SK-N-SH (cell line): Measurements from ENCODE around the gene MRPL9. TPM values are rescaled to one million over a fixed set of nuclear protein-coding genes. Genes with fewer than 3 reads are reported as not detected.

Experiments
- CTCF ChIA-PET: fragments of 300-600, 350-600 bp; formaldehyde crosslinking; extraction: SDS; loops from one replicate; lab custom pipeline; 2021; lab: Yijun Ruan, JAX
- POLR2A ChIA-PET: fragments of 350-600 bp; sonication (Branson Sonifier 250); formaldehyde crosslinking; extraction: SDS; loops from one replicate; lab custom pipeline; 2020; ENCODE audit warnings: antibody characterized with exemption, inconsistent platforms; lab: Yijun Ruan, JAX
- DNase-seq: peaks from one replicate; pipeline ENCODE4 v3.0.0; 2012
- H2AFZ ChIP-seq: fragments of 200-600 bp; sonication (generic); 2 replicates; pipeline ENCODE4 v1.8.1; 2016; ENCODE audit warnings: antibody characterized with exemption, mild to moderate bottlenecking, low read depth
- H3F3A ChIP-seq: fragments of 200-600 bp; sonication (generic); replicated peaks from 2 replicates; pipeline ENCODE3; 2016; ENCODE audit warnings: antibody characterized with exemption, mild to moderate bottlenecking; ENCODE audit not compliant: insufficient read depth
- H3K27ac ChIP-seq, 2 experiments: fragments of 200-500 bp in 1 of 2; fragments of 200-600 bp in 1 of 2; sonication (Bioruptor generic) in 1 of 2; sonication (generic), shearing (Covaris generic) in 1 of 2; 2 replicates each; pipeline versions ENCODE4 v1.5.1 to v1.6.1; 2014 to 2016; ENCODE audit warnings: low read depth in 2 of 2, inconsistent platforms in 1 of 2, low read length in 1 of 2, mild to moderate bottlenecking in 1 of 2, mixed read lengths in 1 of 2
- H3K27me3 ChIP-seq: fragments of 200-600 bp; sonication (generic), shearing (Covaris generic); 2 replicates; pipeline ENCODE4 v1.6.1; 2016; ENCODE audit warnings: mixed run types; ENCODE audit not compliant: insufficient read depth
- H3K36me3 ChIP-seq, 2 experiments: fragments of 200-500 bp in 1 of 2; fragments of 200-600 bp in 1 of 2; sonication (Bioruptor generic) in 1 of 2; sonication (generic) in 1 of 2; replicated peaks in 1 of 2; 2 replicates each; pipeline versions ENCODE3 to v1.5.1; 2014 to 2016; ENCODE audit warnings: low read length in 1 of 2, mild to moderate bottlenecking in 1 of 2; ENCODE audit not compliant: insufficient read depth in 2 of 2, control insufficient read depth in 1 of 2
- H3K4me1 ChIP-seq, 2 experiments: fragments of 200-500 bp in 1 of 2; fragments of 200-600 bp in 1 of 2; sonication (Bioruptor generic) in 1 of 2; sonication (generic), shearing (Covaris generic) in 1 of 2; 2 replicates each; pipeline versions ENCODE4 v1.5.1 to v1.6.1; 2014 to 2016; ENCODE audit warnings: low read depth in 1 of 2, low read length in 1 of 2, mixed run types in 1 of 2; ENCODE audit not compliant: insufficient read depth in 2 of 2, control insufficient read depth in 1 of 2
- H3K4me2 ChIP-seq: fragments of 200-600 bp; sonication (generic), shearing (Covaris generic); 2 replicates; pipeline ENCODE4 v1.6.1; 2017; ENCODE audit warnings: mixed run types
- H3K4me3 ChIP-seq, 2 experiments: fragments of 200-500 bp in 1 of 2; fragments of 200-600 bp in 1 of 2; sonication (Bioruptor generic) in 1 of 2; sonication (generic), shearing (Covaris generic) in 1 of 2; 2 replicates each; pipeline versions ENCODE4 v1.5.1 to v1.8.1; 2014 to 2016; ENCODE audit warnings: low read depth in 2 of 2, inconsistent platforms in 1 of 2, low read length in 1 of 2, mild to moderate bottlenecking in 1 of 2, mixed read lengths in 1 of 2, moderate library complexity in 1 of 2
- H3K79me2 ChIP-seq: fragments of 200-600 bp; sonication (generic); 2 replicates; pipeline ENCODE4 v1.8.1; 2017; ENCODE audit warnings: mild to moderate bottlenecking; ENCODE audit not compliant: insufficient read depth
- H3K9ac ChIP-seq: fragments of 200-600 bp; sonication (generic); 2 replicates; pipeline ENCODE4 v1.6.1; 2017; ENCODE audit warnings: mixed run types
- H3K9me2 ChIP-seq: fragments of 200-600 bp; sonication (generic); 2 replicates; pipeline ENCODE4 v1.6.1; 2017; ENCODE audit warnings: mixed run types
- H3K9me3 ChIP-seq: fragments of 200-600 bp; sonication (generic); 2 replicates; pipeline ENCODE4 v1.6.1; 2017; ENCODE audit warnings: mixed run types, mild to moderate bottlenecking, moderate library complexity
- H4K20me1 ChIP-seq: fragments of 200-600 bp; sonication (generic); 2 replicates; pipeline ENCODE4 v1.6.1; 2017; ENCODE audit warnings: mild to moderate bottlenecking, mixed run types; ENCODE audit not compliant: insufficient read depth
- EP300 ChIP-seq, 2 experiments: IDR thresholded peaks; 2 replicates each; pipeline versions ENCODE4 v1.4.0 to v1.6.1; 2012; ENCODE audit warnings: borderline replicate concordance in 1 of 2, low read depth in 1 of 2, low read length in 1 of 2
- EZH2phosphoT487 ChIP-seq: fragments of 200-600 bp; sonication (generic); IDR thresholded peaks from 2 replicates; pipeline ENCODE4 v1.6.1; 2017; ENCODE audit warnings: low read depth, mixed run types, mild to moderate bottlenecking, antibody characterized with exemption, moderate library complexity, borderline replicate concordance
- FOSL2 ChIP-seq: IDR thresholded peaks from 2 replicates; pipeline ENCODE4 v1.4.0; 2012; ENCODE audit warnings: low read depth, mild to moderate bottlenecking, moderate library complexity, borderline replicate concordance
- FOXJ3 ChIP-seq: sonication (generic); formaldehyde crosslinking; IDR thresholded peaks from 2 replicates; pipeline ENCODE4 v1.5.1; 2020; ENCODE audit warnings: mild to moderate bottlenecking, missing genetic modification reagents
- FOXM1 ChIP-seq: IDR thresholded peaks from 2 replicates; pipeline ENCODE4 v1.4.0; 2012; ENCODE audit warnings: low read depth, mild to moderate bottlenecking
- GATA2 ChIP-seq: sonication (generic); formaldehyde crosslinking; IDR thresholded peaks from 2 replicates; pipeline ENCODE4 v1.5.0; 2020; ENCODE audit warnings: mild to moderate bottlenecking, missing genetic modification reagents
- IRF3 ChIP-seq: fragments of 150-350 bp; IDR thresholded peaks from 2 replicates; pipeline ENCODE4 v1.6.1; 2016; ENCODE audit warnings: mild to moderate bottlenecking, low read depth, low read length
- JUND ChIP-seq: IDR thresholded peaks from 2 replicates; pipeline ENCODE4 v1.4.0; 2012
- MEF2A ChIP-seq: IDR thresholded peaks from 2 replicates; pipeline ENCODE4 v1.4.0; 2012; ENCODE audit warnings: low read depth, borderline replicate concordance
- MXI1 ChIP-seq: IDR thresholded peaks from 2 replicates; pipeline ENCODE4 v1.6.1; 2012; ENCODE audit warnings: mild to moderate bottlenecking, low read depth, low read length, improper control_type of control experiment
- NFIC ChIP-seq: IDR thresholded peaks from 2 replicates; pipeline ENCODE4 v1.4.0; 2012; ENCODE audit warnings: borderline replicate concordance
- POLR2AphosphoS5 ChIP-seq: IDR thresholded peaks from 2 replicates; pipeline ENCODE4 v1.6.1; 2012; ENCODE audit warnings: low read depth, low read length
- RCOR1 ChIP-seq: fragments of 150-350 bp; IDR thresholded peaks from 2 replicates; pipeline ENCODE4 v1.6.1; 2017; ENCODE audit warnings: antibody characterized with exemption, low read length
- RFX5 ChIP-seq: IDR thresholded peaks from 2 replicates; pipeline ENCODE4 v1.6.1; 2012; ENCODE audit warnings: mild to moderate bottlenecking, improper control_type of control experiment, low read length
- RXRA ChIP-seq: IDR thresholded peaks from 2 replicates; pipeline ENCODE4 v1.4.0; 2012; ENCODE audit warnings: low read depth, mild to moderate bottlenecking, borderline replicate concordance
- TAF1 ChIP-seq: IDR thresholded peaks from 2 replicates; pipeline ENCODE4 v1.6.1; 2012; ENCODE audit warnings: low read depth, mild to moderate bottlenecking, low read length, moderate library complexity, borderline replicate concordance
- TCF12 ChIP-seq: IDR thresholded peaks from 2 replicates; pipeline ENCODE4 v1.4.0; 2012
- USF2 ChIP-seq: fragments of 150-350 bp; IDR thresholded peaks from 2 replicates; pipeline ENCODE4 v1.6.1; 2017; ENCODE audit warnings: antibody characterized with exemption, low read length, low read depth, borderline replicate concordance
- YY1 ChIP-seq: IDR thresholded peaks from 2 replicates; pipeline ENCODE4 v1.4.0; 2012; ENCODE audit warnings: low read depth, mild to moderate bottlenecking
- whole genome bisulfite sequencing: methylation state at CpG from one replicate; pipeline ENCODE4 v1.1.6; 2017; ENCODE audit warnings: low lambda C conversion rate; 5-methylcytosine and 5-hydroxymethylcytosine counted together
- polyA plus RNA-seq, 3 experiments: library from polyadenylated mRNA; depleted of rRNA; stranded (reverse); fragments of >200 nt; gene quantifications; 2 replicates each; pipeline ENCODE4 v1.2.3, GENCODE V29; 2012
- TF ChIP-seq, protein P1 (sequence below): IDR thresholded peaks from 2 replicates; pipeline ENCODE4 v1.4.0; 2012; ENCODE audit warnings: low read depth, borderline replicate concordance
- TF ChIP-seq, protein P2 (sequence below): IDR thresholded peaks from 2 replicates; pipeline ENCODE4 v1.4.0; 2012; ENCODE audit warnings: low read depth, borderline replicate concordance

MRPL9 gene
- polyA plus RNA-seq, 1 of the 3 experiments (the other 2 are of a cell fraction), result 76.2 TPM

DNA sequence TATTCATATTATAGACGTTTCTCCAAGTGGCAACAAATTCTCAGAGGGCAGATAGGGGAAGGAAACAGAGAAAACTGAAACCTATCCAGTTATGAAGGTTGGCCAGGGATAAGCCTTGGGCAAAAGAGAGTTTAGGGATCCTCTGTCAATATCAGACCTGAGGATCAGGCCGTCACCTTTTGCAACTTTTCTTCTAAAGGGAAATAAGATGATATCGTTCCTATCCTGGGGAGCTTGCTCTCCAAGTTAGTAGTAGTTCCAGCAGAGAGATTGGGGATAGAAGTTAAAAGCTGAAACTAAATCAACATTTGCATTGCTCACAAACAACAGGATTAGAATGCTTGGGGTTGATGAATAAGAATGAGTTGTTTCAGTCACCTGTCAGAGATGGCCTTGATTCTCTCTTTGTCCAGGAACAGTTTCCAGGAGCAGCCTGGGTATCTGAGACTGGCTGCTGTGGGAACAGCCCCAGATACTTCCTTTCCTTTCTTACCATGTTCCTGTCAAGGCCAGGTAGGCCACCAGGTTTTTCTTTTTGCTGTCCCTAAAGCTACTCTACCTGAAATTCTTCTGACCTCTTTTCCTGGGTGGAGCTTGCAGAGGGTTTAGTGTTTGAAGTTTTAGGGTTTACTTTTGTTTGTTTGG, 39.4 kb downstream of the MRPL9 start:
- peaks cover 0 to 34% of the 10 kb centered on the region in 2 experiments; a peak in 2 of 4 replicates for H3K4me1 ChIP-seq
- no peak overlapping the region for H3K4me3 ChIP-seq
- no peaks in the 10 kb centered on the region for H4K20me1 ChIP-seq
- TF ChIP-seq FOXJ3 (CRISPR knock-in tag) (no peak), TAF1 (no peak), FOSL2 (no peak), EP300 (IDR thresholded peaks at IDR 0.05; ENCODE audit: borderline replicate concordance in 1 of 2, low read depth in 1 of 2, low read length in 1 of 2) (no peak), MEF2A (no peak), EZH2phosphoT487 (no peak), JUND (no peak)
- TF ChIP-seq, protein P1, sequence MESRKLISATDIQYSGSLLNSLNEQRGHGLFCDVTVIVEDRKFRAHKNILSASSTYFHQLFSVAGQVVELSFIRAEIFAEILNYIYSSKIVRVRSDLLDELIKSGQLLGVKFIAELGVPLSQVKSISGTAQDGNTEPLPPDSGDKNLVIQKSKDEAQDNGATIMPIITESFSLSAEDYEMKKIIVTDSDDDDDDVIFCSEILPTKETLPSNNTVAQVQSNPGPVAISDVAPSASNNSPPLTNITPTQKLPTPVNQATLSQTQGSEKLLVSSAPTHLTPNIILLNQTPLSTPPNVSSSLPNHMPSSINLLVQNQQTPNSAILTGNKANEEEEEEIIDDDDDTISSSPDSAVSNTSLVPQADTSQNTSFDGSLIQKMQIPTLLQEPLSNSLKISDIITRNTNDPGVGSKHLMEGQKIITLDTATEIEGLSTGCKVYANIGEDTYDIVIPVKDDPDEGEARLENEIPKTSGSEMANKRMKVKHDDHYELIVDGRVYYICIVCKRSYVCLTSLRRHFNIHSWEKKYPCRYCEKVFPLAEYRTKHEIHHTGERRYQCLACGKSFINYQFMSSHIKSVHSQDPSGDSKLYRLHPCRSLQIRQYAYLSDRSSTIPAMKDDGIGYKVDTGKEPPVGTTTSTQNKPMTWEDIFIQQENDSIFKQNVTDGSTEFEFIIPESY, result no peak
- H3K9me3 ChIP-seq, result no peaks in the 10 kb centered on the region
- ChIA-PET CTCF (interaction anchor here (1.0 to 1.8 kb wide), 5 partner anchors 11 to 130 kb away, joined by 3 to 15 read pairs (median 4); no protein-coding TSS in a partner anchor), POLR2A (no interaction called here)
- WGBS, result 65% methylated on average over 3 of the region's 3 CpGs
- no peak overlapping the region for H3K9ac ChIP-seq
- no peaks in the 10 kb centered on the region for H3K36me3 ChIP-seq
- DNase-seq, result no peak
- no peaks in the 10 kb centered on the region for H3K79me2 ChIP-seq
- H3K9me2 ChIP-seq, result no peaks in the 10 kb centered on the region
- H3K27me3 ChIP-seq, result no peaks in the 10 kb centered on the region
- H2AFZ ChIP-seq, result no peak overlapping the region
- H3F3A ChIP-seq, result no peaks in the 10 kb centered on the region
- H3K4me2 ChIP-seq, result no peak overlapping the region
- H3K27ac ChIP-seq, result no peak overlapping the region

DNA sequence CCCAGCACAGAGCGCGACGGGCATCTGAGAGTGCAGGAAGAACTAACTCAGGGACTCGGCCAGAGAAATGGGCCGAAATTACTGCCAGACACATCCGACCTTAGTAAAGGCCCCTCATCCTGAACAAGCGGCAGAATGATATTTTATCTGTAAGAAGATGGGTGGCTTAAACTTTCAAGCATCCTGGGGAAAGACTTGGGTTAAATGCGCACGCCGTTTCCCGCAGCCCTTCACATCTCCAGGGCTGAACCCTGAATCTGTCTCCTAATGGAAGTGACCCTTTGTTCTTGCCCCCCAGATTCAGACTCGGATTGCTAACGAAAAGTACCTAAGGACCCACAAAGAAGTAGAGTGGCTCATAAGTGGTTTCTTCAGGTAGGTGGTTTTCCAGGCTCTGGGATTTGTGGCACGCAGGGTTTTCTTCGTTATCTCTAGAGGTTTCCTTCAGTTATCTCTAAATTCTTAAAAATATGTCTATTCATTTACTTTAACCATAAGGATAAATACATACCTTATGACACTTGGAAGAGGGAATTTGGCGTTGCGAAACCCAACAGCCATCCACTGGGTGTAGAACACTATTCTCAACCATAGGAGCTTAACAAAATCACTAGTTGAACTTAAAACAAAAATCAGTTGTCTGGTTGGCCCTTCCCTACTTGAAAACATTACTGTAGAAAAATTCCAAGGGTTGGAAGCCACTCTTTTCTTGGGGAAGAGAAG, 41.3 kb downstream of the MRPL9 start:
- Histone ChIP-seq H3K9me3 (no peaks in the 10 kb centered on the region), H3F3A (no peaks in the 10 kb centered on the region), H3K27me3 (peaks cover 16% of the 10 kb centered on the region), H3K4me2 (peak overlapping the region; percentile 83), H3K9me2 (no peaks in the 10 kb centered on the region), H3K36me3 (no peaks in the 10 kb centered on the region), H4K20me1 (no peaks in the 10 kb centered on the region), H3K9ac (no peak overlapping the region), H3K79me2 (no peaks in the 10 kb centered on the region), H2AFZ (peak overlapping the region; percentile 90; the same call in 1 of the 2 replicates), H3K4me3 (peak overlapping the region; percentile 59 to 73), H3K4me1 (peaks cover 0 to 36% of the 10 kb centered on the region in 2 experiments; a peak in 3 of 4 replicates), H3K27ac (no peak overlapping the region; a peak in 1 of 4 replicates)
- 52% methylated on average over 17 of the region's 17 CpGs for WGBS
- ChIA-PET POLR2A (no interaction called here), CTCF (interaction anchor here (0.8 to 2.8 kb wide), 7 partner anchors 13 to 127 kb away, joined by 3 to 10 read pairs (median 3); no protein-coding TSS in a partner anchor)
- no peak for DNase-seq
- no peak for TF ChIP-seq RFX5
- no peak for TF ChIP-seq JUND
- no peak for TF ChIP-seq FOXM1
- no peak for TF ChIP-seq GATA2 (CRISPR knock-in tag)
- TF ChIP-seq RCOR1, result no peak
- TF ChIP-seq TCF12, result no peak
- TF ChIP-seq, protein P2, sequence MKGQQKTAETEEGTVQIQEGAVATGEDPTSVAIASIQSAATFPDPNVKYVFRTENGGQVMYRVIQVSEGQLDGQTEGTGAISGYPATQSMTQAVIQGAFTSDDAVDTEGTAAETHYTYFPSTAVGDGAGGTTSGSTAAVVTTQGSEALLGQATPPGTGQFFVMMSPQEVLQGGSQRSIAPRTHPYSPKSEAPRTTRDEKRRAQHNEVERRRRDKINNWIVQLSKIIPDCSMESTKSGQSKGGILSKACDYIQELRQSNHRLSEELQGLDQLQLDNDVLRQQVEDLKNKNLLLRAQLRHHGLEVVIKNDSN, result no peak
- no peak for TF ChIP-seq FOSL2
- TF ChIP-seq USF2, result no peak
- TF ChIP-seq NFIC, result no peak
- no peak for TF ChIP-seq TAF1
- TF ChIP-seq RXRA, result no peak
- no peak for TF ChIP-seq EZH2phosphoT487
- no peak for TF ChIP-seq YY1
- no peak for TF ChIP-seq POLR2AphosphoS5
- TF ChIP-seq MEF2A, result no peak
- no peak for TF ChIP-seq MXI1
- no peak for TF ChIP-seq IRF3
